Measurements from ENCODE around the gene NKAIN2. TPM values are rescaled to one million over a fixed set of nuclear protein-coding genes. Genes with fewer than 3 reads are reported as not detected.

The NKAIN2 gene
- total and polyA plus RNA-seq, 2 donors (not counting 3 experiments of a cell fraction or from before 2014, with no cell fraction given) = 0.03 TPM; not detected in 1

GRCh38 chr6:124080483-124080882, 276.8 kb downstream of the NKAIN2 start:
- no peaks in the 10 kb centered on the region for H3K27me3 ChIP-seq (ENCODE audit: control insufficient read depth in 2 of 2, insufficient read depth in 2 of 2, low read length in 2 of 2)
- no peak overlapping the region for H3K4me2 ChIP-seq (ENCODE audit: insufficient read depth, low read length)
- BruUV-seq (replicated peaks) = no TSS peak
- H3K9me1 ChIP-seq (replicated peaks; ENCODE audit: control insufficient read depth, extremely low read depth, insufficient read depth, low read length) = no peaks in the 10 kb centered on the region
- ChIA-PET POLR2A (no interaction called here), CTCF (no interaction called here)
- TF ChIP-seq GATA2 (IDR thresholded peaks at IDR 0.05; ENCODE audit: insufficient read depth, insufficient read length, low read depth, low read length) = no peak
- TF ChIP-seq JUN (IDR thresholded peaks at IDR 0.05; ENCODE audit: borderline replicate concordance, insufficient read depth, insufficient read length, low read depth) = no peak
- TF ChIP-seq MYC (IDR thresholded peaks at IDR 0.05; ENCODE audit: low read depth, low read length) = no peak
- no peak for TF ChIP-seq FOS (IDR thresholded peaks at IDR 0.05; ENCODE audit: borderline replicate concordance, insufficient read depth, low read length)
- no peak for TF ChIP-seq EZH2 (IDR thresholded peaks at IDR 0.05; ENCODE audit: borderline replicate concordance, low read depth, low read length, severe bottlenecking)
- no peak for TF ChIP-seq MAX (IDR thresholded peaks at IDR 0.05; ENCODE audit: insufficient read depth, insufficient read length)
- TF ChIP-seq POLR2A (IDR thresholded peaks at IDR 0.05; ENCODE audit: low read depth, low read length) = no peak
- TF ChIP-seq POLR2AphosphoS5 (IDR thresholded peaks at IDR 0.05; ENCODE audit: insufficient read depth, low read depth, low read length) = no peak
- no peak for TF ChIP-seq CTCF (IDR thresholded peaks at IDR 0.05; ENCODE audit: extremely low read depth in 1 of 2, insufficient read depth in 1 of 2, low read depth in 1 of 2, low read length in 2 of 2)
- no peak overlapping the region for H2AFZ ChIP-seq (ENCODE audit: low read depth, low read length)
- H3K36me3 ChIP-seq (ENCODE audit: control insufficient read depth in 2 of 2, extremely low read depth in 1 of 2, insufficient read depth in 2 of 2, low read length in 2 of 2) = no peaks in the 10 kb centered on the region
- no peaks in the 10 kb centered on the region for H3K4me1 ChIP-seq (ENCODE audit: control insufficient read depth, extremely low read depth, insufficient read depth, low read length)
- H3K9ac ChIP-seq (replicated peaks; ENCODE audit: extremely low read depth, insufficient read depth, low read length) = no peak overlapping the region
- DNase-seq (ENCODE audit: low read depth, low spot score) = no peak
- no peak overlapping the region for H3K27ac ChIP-seq (ENCODE audit: insufficient read depth, low read depth, low read length)
- H4K20me1 ChIP-seq (replicated peaks; ENCODE audit: control insufficient read depth, extremely low read depth, insufficient read depth, low read length) = no peaks in the 10 kb centered on the region
- dilution Hi-C loops (cut with MboI; ENCODE audit: extremely low pct_ligation_motif_present, low sequenced_read_pairs) (no loop called here), intact Hi-C loops (cut with micrococcal nuclease) (no loop called here)
- no peak overlapping the region for H3K4me3 ChIP-seq (replicated peaks in 1 of 3; ENCODE audit: insufficient read depth in 1 of 3, low read depth in 1 of 3, low read length in 3 of 3)
- no peaks in the 10 kb centered on the region for H3K9me3 ChIP-seq (replicated peaks; ENCODE audit: control insufficient read depth, insufficient read depth, low read length)
- no peak for FAIRE-seq
- no peaks in the 10 kb centered on the region for H3K79me2 ChIP-seq (ENCODE audit: control insufficient read depth, insufficient read depth, low read length)
